Smooth muscle cell (in vitro differentiated cells): ENCODE data around the gene VAV2. TPM values are rescaled to one million over a fixed set of nuclear protein-coding genes. Genes with fewer than 3 reads are reported as not detected.

Experiments
- DNase-seq: peaks from one replicate; lab custom pipeline; 2025; ENCODE audit not compliant: unreplicated experiment; lab: John Stamatoyannopoulos, UW
- H2AFZ ChIP-seq: fragments of 200-600 bp; sonication (generic); 2 replicates; pipeline ENCODE4 v1.6.0; 2016; ENCODE audit warnings: antibody characterized with exemption, low read depth, mild to moderate bottlenecking
- H3F3A ChIP-seq: fragments of 200-600 bp; sonication (generic); 2 replicates; pipeline ENCODE4 v1.6.0; 2017; ENCODE audit warnings: antibody characterized with exemption, low read depth
- H3K27ac ChIP-seq: fragments of 200-600 bp; sonication (generic); 2 replicates; pipeline ENCODE4 v1.5.1; 2016; ENCODE audit warnings: low read depth, mild to moderate bottlenecking
- H3K27me3 ChIP-seq: fragments of 200-600 bp; sonication (generic); 2 replicates; pipeline ENCODE4 v1.6.1; 2016; ENCODE audit warnings: low read depth, mild to moderate bottlenecking
- H3K36me3 ChIP-seq: fragments of 200-600 bp; sonication (generic); 2 replicates; pipeline ENCODE4 v1.5.1; 2016; ENCODE audit warnings: low read depth
- H3K4me1 ChIP-seq: fragments of 200-600 bp; sonication (generic); 2 replicates; pipeline ENCODE4 v1.5.1; 2016; ENCODE audit warnings: low read depth
- H3K4me2 ChIP-seq: fragments of 200-600 bp; sonication (generic); 2 replicates; pipeline ENCODE4 v1.6.0; 2016; ENCODE audit warnings: mild to moderate bottlenecking
- H3K4me3 ChIP-seq: fragments of 200-600 bp; sonication (generic); 2 replicates; pipeline ENCODE4 v1.5.1; 2016; ENCODE audit warnings: mild to moderate bottlenecking
- H3K79me2 ChIP-seq: fragments of 200-600 bp; sonication (generic); 2 replicates; pipeline ENCODE4 v1.6.0; 2016; ENCODE audit warnings: low read depth, mild to moderate bottlenecking
- H3K9ac ChIP-seq: fragments of 200-600 bp; sonication (generic); 2 replicates; pipeline ENCODE4 v1.6.0; 2016; ENCODE audit warnings: low read depth
- H3K9me3 ChIP-seq: fragments of 200-600 bp; sonication (generic); replicated peaks from 2 replicates; pipeline ENCODE4 v1.5.1; 2016; ENCODE audit warnings: low read depth
- H4K20me1 ChIP-seq: fragments of 200-600 bp; sonication (generic); 2 replicates; pipeline ENCODE4 v1.6.0; 2016; ENCODE audit warnings: low read depth
- CTCF ChIP-seq: fragments of 200-600 bp; sonication (generic); IDR thresholded peaks from 2 replicates; pipeline ENCODE4 v1.5.1; 2017; ENCODE audit warnings: borderline replicate concordance, mild to moderate bottlenecking, antibody characterized with exemption; ENCODE audit not compliant: insufficient read depth, poor library complexity, severe bottlenecking
- WGBS: methylation state at CpG from one replicate; pipeline ENCODE4 v1.1.7; 2016; ENCODE audit warnings: low lambda C conversion rate; 5-methylcytosine and 5-hydroxymethylcytosine counted together
- polyA plus RNA-seq: library from polyadenylated mRNA; unstranded; fragments of >200 nt; fragmentation: Nextera tagmentation; extraction: Ambion mirVana; gene quantifications from 2 replicates; pipeline ENCODE4 v1.2.1, GENCODE V29; 2016
- total RNA-seq: library from RNA; depleted of rRNA; stranded (reverse); fragments of >200 nt; gene quantifications from 2 replicates; pipeline ENCODE4 v1.2.3, GENCODE V29; 2014

VAV2 gene
- total and polyA plus RNA-seq, 2 experiments from 2014 or later: 26.2 to 35.3 TPM

GRCh38 chr9:134025606-134026541, 33.8 kb upstream of the VAV2 start:
- Histone ChIP-seq H2AFZ (peak overlapping the region; percentile 89), H3K9me3 (no peaks in the 10 kb centered on the region), H3K9ac (peak overlapping the region; percentile 75), H4K20me1 (no peaks in the 10 kb centered on the region), H3K79me2 (no peaks in the 10 kb centered on the region), H3K4me2 (peak overlapping the region; percentile 98), H3K4me3 (peak overlapping the region; percentile 93), H3K27ac (no peak overlapping the region), H3K4me1 (peaks cover 6% of the 10 kb centered on the region), H3F3A (no peaks in the 10 kb centered on the region), H3K27me3 (no peaks in the 10 kb centered on the region), H3K36me3 (no peaks in the 10 kb centered on the region)
- 18% methylated on average over 61 of the region's 66 CpGs for WGBS
- peak; percentile 54 for DNase-seq
- no peak for TF ChIP-seq CTCF

GRCh38 chr9:134024828-134025605, 32.9 kb upstream of the VAV2 start, which contains the start of gene BRD3OS:
Gene BRD3OS, plus strand, starts transcription at chr9:134025481. Its CDS starts 1,267 bp downstream, at chr9:134026748.
- Histone ChIP-seq H3K4me1 (peaks cover 6% of the 10 kb centered on the region), H3K27me3 (no peaks in the 10 kb centered on the region), H3F3A (no peaks in the 10 kb centered on the region), H3K4me2 (peak within 1 kb of the TSS; percentile 98), H3K4me3 (peak within 1 kb of the TSS; percentile 93), H3K9ac (peak within 1 kb of the TSS; percentile 75), H4K20me1 (no peaks in the 10 kb centered on the region), H3K79me2 (no peaks in the 10 kb centered on the region), H3K27ac (no peak within 1 kb of the TSS), H3K9me3 (no peaks in the 10 kb centered on the region), H2AFZ (peak within 1 kb of the TSS; percentile 89), H3K36me3 (no peaks in the 10 kb centered on the region)
- WGBS: under 1% methylated on average over 19 of the region's 43 CpGs
- no peak for TF ChIP-seq CTCF
- peak; percentile 96 for DNase-seq

GRCh38 chr9:134024214-134024792, 32.2 kb upstream of the VAV2 start:
- H3K36me3 ChIP-seq: no peaks in the 10 kb centered on the region
- H3K4me1 ChIP-seq: peaks cover 6% of the 10 kb centered on the region
- H4K20me1 ChIP-seq: no peaks in the 10 kb centered on the region
- no peaks in the 10 kb centered on the region for H3K27me3 ChIP-seq
- no peaks in the 10 kb centered on the region for H3K79me2 ChIP-seq
- H3K9ac ChIP-seq: no peak overlapping the region
- H3K4me2 ChIP-seq: peak overlapping the region; percentile 72
- no peaks in the 10 kb centered on the region for H3K9me3 ChIP-seq
- no peak for TF ChIP-seq CTCF
- 93% methylated on average over 4 of the region's 4 CpGs for WGBS
- no peak overlapping the region for H3K27ac ChIP-seq
- H2AFZ ChIP-seq: peak overlapping the region; percentile 55
- DNase-seq: no peak
- no peaks in the 10 kb centered on the region for H3F3A ChIP-seq
- peak overlapping the region; percentile 39 for H3K4me3 ChIP-seq
